SK-N-SH treated with all-trans-retinoic acid at 6 μM for 48 hours (cell line): ENCODE measurements around the gene ARHGAP26.

Source experiments
- GLIS3 ChIP-seq: fragments of 250-450 bp; sonication (Bioruptor Pico); IDR thresholded peaks from 2 replicates; pipeline ENCODE4 v1.5.0; 2020; ENCODE audit warnings: mild to moderate bottlenecking, moderate library complexity
- OSR1 ChIP-seq: fragments of 250-450 bp; sonication (Bioruptor Pico); IDR thresholded peaks from 2 replicates; pipeline ENCODE4 v1.8.0; 2022; ENCODE audit warnings: moderate library complexity, mild to moderate bottlenecking, inconsistent platforms
- PATZ1 ChIP-seq: fragments of 250-450 bp; sonication (Bioruptor Pico); IDR thresholded peaks from 2 replicates; pipeline ENCODE4 v1.8.0; 2020; ENCODE audit warnings: mild to moderate bottlenecking, moderate library complexity, borderline replicate concordance
- RARB ChIP-seq: fragments of 250-450 bp; sonication (Bioruptor Pico); IDR thresholded peaks from 2 replicates; pipeline ENCODE4 v1.8.0; 2021; ENCODE audit warnings: mild to moderate bottlenecking, moderate library complexity
- TCF4 ChIP-seq: fragments of 250-450 bp; sonication (Bioruptor Pico); IDR thresholded peaks from 2 replicates; pipeline ENCODE4 v1.8.0; 2021; ENCODE audit warnings: mild to moderate bottlenecking, moderate library complexity, borderline replicate concordance
- TSHZ2 ChIP-seq: fragments of 250-450 bp; sonication (Bioruptor Pico); IDR thresholded peaks from 2 replicates; pipeline ENCODE4 v1.5.0; 2020; ENCODE audit warnings: mild to moderate bottlenecking, moderate library complexity
- ZFP30 ChIP-seq: fragments of 450-650 bp; formaldehyde crosslinking; IDR thresholded peaks from 2 replicates; pipeline ENCODE4 v1.5.0; 2022; ENCODE audit warnings: mild to moderate bottlenecking, moderate library complexity

GRCh38 chr5:142756576-142756975 is 13.6 kb upstream of the ARHGAP26 start:
- TF ChIP-seq PATZ1 (CRISPR knock-in tag) (no peak), GLIS3 (CRISPR knock-in tag) (no peak), TSHZ2 (CRISPR knock-in tag) (no peak), ZFP30 (CRISPR knock-in tag) (no peak), RARB (no peak), OSR1 (CRISPR knock-in tag) (no peak), TCF4 (no peak)
